ENCODE results near the gene TLCD3B. TPM values are rescaled to one million over a fixed set of nuclear protein-coding genes. Genes with fewer than 3 reads are reported as not detected.
A peak's percentile ranks its signal among the peaks of the same experiment; 100 is the strongest.

TLCD3B gene
- total RNA-seq, 2 experiments from 2014 or later: 3.7 to 4.0 TPM

DNA sequence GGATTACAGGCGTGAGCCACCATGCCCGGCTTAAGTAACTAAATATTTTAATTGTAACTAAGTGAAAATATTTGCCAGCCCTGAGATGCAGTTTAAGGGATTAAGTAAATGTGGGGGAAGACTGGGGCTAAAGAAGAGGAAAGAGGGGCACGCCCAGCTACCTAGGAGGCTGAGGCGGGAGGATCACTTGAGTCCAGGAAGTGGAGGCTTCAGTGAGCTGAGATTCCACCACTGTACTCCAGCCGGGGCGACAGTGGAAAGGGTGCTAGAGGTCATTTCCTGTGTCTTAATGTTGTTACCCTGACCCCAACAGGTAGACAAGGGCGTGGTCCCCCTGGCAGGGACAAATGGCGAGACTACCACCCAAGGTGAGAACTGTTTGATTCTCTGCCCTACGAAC lies 37.3 kb upstream of the TLCD3B start:
- Mint-ChIP-seq H3K4me1 (peaks cover 32% of the 10 kb centered on the region), H3K9me3 (ENCODE audit: low read depth) (no peaks in the 10 kb centered on the region), H3K27me3 (no peaks in the 10 kb centered on the region), H3K4me3 (peak overlapping the region; percentile 59), H3K36me3 (ENCODE audit: low read depth) (peaks cover 77% of the 10 kb centered on the region), H3K27ac (peak overlapping the region; percentile 87)
- ATAC-seq (no peak), DNase-seq (no peak)
- CTCF ChIA-PET: interaction anchor here (0.8 to 1.3 kb wide), 3 partner anchors 9 to 314 kb away, joined by 3 to 4 read pairs (median 3); partner anchors contain the start of gene TBX6
- intact Hi-C loops (cut with DNase I, micrococcal nuclease): loop anchor here (5.0 to 10.0 kb wide), 3 partner anchors 336 to 1144 kb away; partner anchors contain the start of genes RABEP2 (in 1 of the 2), ZNF689 (in 1 of the 2) and ZNF771 (in 1 of the 2)
- POLR2A ChIA-PET: interaction anchor here (0.6 kb wide), 1 partner anchor 340 kb away, joined by 5 read pairs; no protein-coding TSS in a partner anchor

DNA sequence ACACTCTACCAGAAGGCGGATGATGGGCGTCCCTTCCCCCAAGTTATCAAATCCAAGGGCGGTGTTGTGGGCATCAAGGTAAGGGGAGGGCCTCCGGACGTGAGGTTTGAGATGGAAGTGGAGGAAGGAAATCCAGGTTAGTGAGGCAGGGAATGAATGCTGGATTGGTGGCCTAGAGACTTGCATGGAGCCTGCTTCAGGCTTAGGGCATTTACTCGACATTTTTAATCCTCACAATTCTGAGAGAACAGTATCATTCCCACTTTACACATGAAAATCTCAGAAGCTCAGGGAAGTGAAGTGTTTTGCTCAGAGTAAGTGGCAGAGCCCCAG lies 36.5 kb upstream of the TLCD3B start:
- Mint-ChIP-seq H3K36me3 (ENCODE audit: low read depth) (peaks cover 75% of the 10 kb centered on the region), H3K9me3 (ENCODE audit: low read depth) (no peaks in the 10 kb centered on the region), H3K27me3 (no peaks in the 10 kb centered on the region), H3K27ac (peak overlapping the region; percentile 99), H3K4me1 (peaks cover 32% of the 10 kb centered on the region), H3K4me3 (peak overlapping the region; percentile 88)
- no peak for ATAC-seq
- ChIA-PET POLR2A (interaction anchor here (0.6 to 0.7 kb wide), 2 partner anchors 44 to 97 kb away, joined by 3 read pairs; no protein-coding TSS in a partner anchor), CTCF (interaction anchor here (1.1 kb wide), 1 partner anchor 10 kb away, joined by 3 read pairs; no protein-coding TSS in a partner anchor)
- intact Hi-C loops (cut with DNase I, micrococcal nuclease): loop anchor here (5.0 to 10.0 kb wide), 3 partner anchors 337 to 1143 kb away; partner anchors contain the start of genes RABEP2 (in 1 of the 2), ZNF689 (in 1 of the 2) and ZNF771 (in 1 of the 2)
- DNase-seq: no peak

DNA sequence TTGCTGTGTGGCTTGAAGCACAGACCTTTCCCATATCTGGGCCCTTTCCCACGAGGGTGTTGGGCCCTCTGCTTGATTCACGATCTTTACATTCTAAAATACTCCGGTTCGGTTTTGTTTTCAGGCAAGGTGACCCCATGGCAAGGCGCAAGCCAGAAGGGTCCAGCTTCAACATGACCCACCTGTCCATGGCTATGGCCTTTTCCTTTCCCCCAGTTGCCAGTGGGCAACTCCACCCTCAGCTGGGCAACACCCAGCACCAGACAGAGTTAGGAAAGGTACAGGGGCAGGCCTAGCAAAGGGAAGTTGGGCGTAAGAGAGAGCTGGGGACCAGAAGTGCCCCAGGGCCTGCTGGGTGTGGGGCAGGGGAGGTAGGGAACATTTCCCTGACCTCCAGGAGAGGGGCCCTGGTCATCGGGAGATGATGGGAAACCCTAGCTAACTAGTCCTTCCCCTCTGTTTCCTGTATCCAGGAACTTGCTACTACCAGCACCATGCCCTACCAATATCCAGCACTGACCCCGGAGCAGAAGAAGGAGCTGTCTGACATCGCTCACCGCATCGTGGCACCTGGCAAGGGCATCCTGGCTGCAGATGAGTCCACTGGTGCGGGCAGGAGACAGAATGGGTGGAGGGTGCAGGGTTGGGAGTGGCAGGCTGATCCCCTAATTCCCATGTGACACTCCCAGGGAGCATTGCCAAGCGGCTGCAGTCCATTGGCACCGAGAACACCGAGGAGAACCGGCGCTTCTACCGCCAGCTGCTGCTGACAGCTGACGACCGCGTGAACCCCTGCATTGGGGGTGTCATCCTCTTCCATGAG lies 35.9 kb upstream of the TLCD3B start:
- H3K9me3 Mint-ChIP-seq (ENCODE audit: low read depth): no peaks in the 10 kb centered on the region
- peak overlapping the region; percentile 99 for H3K27ac Mint-ChIP-seq
- H3K36me3 Mint-ChIP-seq (ENCODE audit: low read depth): peaks cover 71% of the 10 kb centered on the region
- H3K4me3 Mint-ChIP-seq: peak overlapping the region; percentile 88
- H3K27me3 Mint-ChIP-seq: no peaks in the 10 kb centered on the region
- CTCF ChIA-PET: interaction anchor here (0.5 to 1.2 kb wide), 5 partner anchors 10 to 45 kb away, joined by 3 to 5 read pairs (median 3); partner anchors contain the start of gene TBX6
- peaks cover 32% of the 10 kb centered on the region for H3K4me1 Mint-ChIP-seq
- ATAC-seq (no peak), DNase-seq (no peak)
- POLR2A ChIA-PET: interaction anchor here (0.6 to 2.1 kb wide), 4 partner anchors 23 to 116 kb away, joined by 3 to 8 read pairs (median 4); partner anchors contain the start of gene CORO1A
- intact Hi-C loops (cut with DNase I, micrococcal nuclease): loop anchor here (5.0 to 10.0 kb wide), 3 partner anchors 338 to 1142 kb away; partner anchors contain the start of genes RABEP2 (in 1 of the 2), ZNF689 (in 1 of the 2) and ZNF771 (in 1 of the 2)

DNA sequence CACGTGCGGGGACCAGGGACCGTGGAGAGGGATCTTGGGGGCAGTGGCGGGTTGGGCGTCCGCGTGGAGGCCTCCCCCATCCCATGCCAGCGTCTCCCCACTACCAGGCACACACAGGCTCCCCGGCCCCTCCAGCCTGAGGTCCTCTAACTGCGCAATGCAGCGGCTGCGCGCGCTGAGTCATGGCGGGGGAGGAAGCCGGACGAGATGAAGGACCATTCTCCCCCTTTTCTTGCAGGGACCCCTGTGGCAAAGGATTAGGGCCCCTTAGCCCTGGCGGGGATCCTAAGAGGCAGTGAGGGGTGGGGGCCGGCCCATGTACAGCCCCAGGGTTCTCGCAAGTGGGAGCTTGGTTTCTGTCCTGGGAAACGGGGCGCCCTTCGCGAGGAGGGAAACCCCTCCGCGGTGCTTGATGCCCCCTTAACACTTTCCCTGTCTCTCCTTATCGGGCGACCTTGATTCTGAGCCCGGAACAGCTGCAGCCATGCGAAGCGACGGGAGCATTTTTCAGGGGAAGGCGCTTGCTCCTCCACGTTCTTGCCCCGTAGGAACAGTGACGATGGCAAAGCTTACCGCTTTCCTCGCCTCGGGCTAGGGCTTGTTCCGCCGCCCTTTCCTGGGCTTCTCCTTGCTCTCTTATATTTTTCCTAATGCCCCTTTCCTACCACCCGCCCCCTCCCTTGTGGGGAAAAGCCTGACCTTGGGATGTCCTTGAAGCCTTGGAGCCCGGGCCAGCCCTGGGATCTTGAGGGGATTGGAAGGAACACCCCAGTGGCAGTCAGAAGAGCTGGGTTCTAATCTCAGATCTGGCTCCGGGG lies 35.1 kb upstream of the TLCD3B start:
- peaks cover 32% of the 10 kb centered on the region for H3K4me1 Mint-ChIP-seq
- H3K27ac Mint-ChIP-seq: peak overlapping the region; percentile 99
- peaks cover 63% of the 10 kb centered on the region for H3K36me3 Mint-ChIP-seq (ENCODE audit: low read depth)
- ChIA-PET POLR2A (interaction anchor here (0.6 to 2.1 kb wide), 12 partner anchors 10 to 593 kb away, joined by 3 to 8 read pairs (median 4); partner anchors contain the start of genes CORO1A, HIRIP3, PPP4C and YPEL3), CTCF (interaction anchor here (0.5 to 1.4 kb wide), 9 partner anchors 9 to 105 kb away, joined by 3 to 8 read pairs (median 4); partner anchors contain the start of gene TBX6)
- DNase-seq (peak; percentile 70), ATAC-seq (no peak)
- H3K4me3 Mint-ChIP-seq: peak overlapping the region; percentile 88
- intact Hi-C loops (cut with DNase I, micrococcal nuclease): loop anchor here (1.0 to 10.0 kb wide), 24 partner anchors 9 to 1242 kb away; partner anchors contain the start of genes PPP4C (in 2 of the 2), ZNF771 (in 2 of the 2), CDIPT (in 1 of the 2) and CORO1A (in 1 of the 2)
- H3K9me3 Mint-ChIP-seq (ENCODE audit: low read depth): no peaks in the 10 kb centered on the region
- H3K27me3 Mint-ChIP-seq: no peaks in the 10 kb centered on the region

DNA sequence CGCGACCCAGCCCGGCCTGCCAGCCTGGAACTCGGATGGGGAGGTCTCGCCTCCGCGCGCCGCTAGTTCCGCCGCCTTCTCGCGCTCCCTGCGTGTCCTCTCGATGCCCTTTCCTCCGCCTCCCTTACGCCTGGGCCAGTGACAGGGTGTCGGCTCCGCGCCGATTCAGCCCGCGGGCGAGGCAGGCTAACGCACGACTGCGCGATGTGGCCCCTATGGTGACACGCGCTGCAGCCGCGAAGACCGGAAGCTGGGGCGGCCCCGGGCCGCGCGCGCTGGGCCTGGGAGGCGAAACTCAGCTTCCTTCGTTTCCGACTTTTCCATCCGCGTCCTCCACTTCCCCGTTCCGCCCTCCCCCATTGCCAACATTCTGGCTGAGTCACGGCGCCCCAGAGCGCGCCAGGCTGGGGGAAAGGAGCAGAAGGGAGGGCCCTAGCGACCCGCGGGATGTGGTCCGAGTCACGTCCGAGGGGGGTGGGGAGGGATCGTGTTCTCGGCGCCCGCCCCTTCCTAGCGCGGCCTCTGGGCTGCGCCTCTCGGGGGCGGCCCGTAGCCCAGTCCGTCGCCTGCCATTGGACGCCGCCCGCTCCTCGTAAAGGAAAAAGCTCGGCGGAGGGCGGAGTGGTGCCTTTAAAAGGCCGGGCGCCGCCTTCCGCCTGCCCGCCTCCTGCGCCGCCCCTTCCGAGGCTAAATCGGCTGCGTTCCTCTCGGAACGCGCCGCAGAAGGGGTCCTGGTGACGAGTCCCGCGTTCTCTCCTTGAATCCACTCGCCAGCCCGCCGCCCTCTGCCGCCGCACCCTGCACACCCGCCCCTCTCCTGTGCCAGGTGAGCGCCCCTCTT lies 34.3 kb upstream of the TLCD3B start, which contains the start of gene ALDOA:
Gene ALDOA, plus strand, starts transcription at position 659 of the 841 bp plus-strand sequence. CDS start 1,138 bp downstream, outside the sequence.
- peak; percentile 87 for ATAC-seq
- Mint-ChIP-seq H3K4me1 (peaks cover 31% of the 10 kb centered on the region), H3K9me3 (ENCODE audit: low read depth) (no peaks in the 10 kb centered on the region), H3K27ac (peak within 1 kb of the TSS; percentile 99), H3K27me3 (no peaks in the 10 kb centered on the region), H3K36me3 (ENCODE audit: low read depth) (peaks cover 55% of the 10 kb centered on the region), H3K4me3 (peak within 1 kb of the TSS; percentile 88)
- ChIA-PET CTCF (interaction anchor here (0.6 to 1.4 kb wide), 7 partner anchors 10 to 104 kb away, joined by 3 to 8 read pairs (median 4); partner anchors contain the start of gene TBX6), POLR2A (interaction anchor here (0.5 to 2.1 kb wide), 17 partner anchors 10 to 594 kb away, joined by 3 to 8 read pairs (median 5); partner anchors contain the start of genes CORO1A, HIRIP3, PPP4C and YPEL3)
- intact Hi-C loops (cut with DNase I, micrococcal nuclease): loop anchor here (1.0 to 10.0 kb wide), 24 partner anchors 10 to 1241 kb away; partner anchors contain the start of genes PPP4C (in 2 of the 2), ZNF771 (in 2 of the 2), CDIPT (in 1 of the 2) and CORO1A (in 1 of the 2)
- DNase-seq: peak; percentile 99

DNA sequence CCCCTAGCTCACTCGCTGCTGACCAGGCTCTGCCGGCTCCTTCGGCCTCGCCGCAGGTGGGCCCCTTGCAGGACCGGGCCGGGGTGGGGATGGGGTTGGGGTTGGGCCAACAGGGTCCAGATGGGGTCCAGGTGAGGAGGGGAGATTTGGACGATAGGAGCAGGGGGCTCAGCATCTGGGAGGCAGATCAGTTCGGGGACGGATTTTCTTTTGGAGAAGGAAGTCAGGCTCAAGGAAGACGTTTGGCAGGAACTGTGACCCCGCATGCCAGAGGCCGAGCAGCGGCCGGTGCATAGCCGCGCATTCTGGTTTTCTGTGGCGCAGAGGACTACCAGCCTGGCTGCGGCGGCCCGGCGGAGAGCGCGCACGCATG lies 33.6 kb upstream of the TLCD3B start:
- H3K36me3 Mint-ChIP-seq (ENCODE audit: low read depth): peaks cover 50% of the 10 kb centered on the region
- DNase-seq (no peak), ATAC-seq (no peak)

DNA sequence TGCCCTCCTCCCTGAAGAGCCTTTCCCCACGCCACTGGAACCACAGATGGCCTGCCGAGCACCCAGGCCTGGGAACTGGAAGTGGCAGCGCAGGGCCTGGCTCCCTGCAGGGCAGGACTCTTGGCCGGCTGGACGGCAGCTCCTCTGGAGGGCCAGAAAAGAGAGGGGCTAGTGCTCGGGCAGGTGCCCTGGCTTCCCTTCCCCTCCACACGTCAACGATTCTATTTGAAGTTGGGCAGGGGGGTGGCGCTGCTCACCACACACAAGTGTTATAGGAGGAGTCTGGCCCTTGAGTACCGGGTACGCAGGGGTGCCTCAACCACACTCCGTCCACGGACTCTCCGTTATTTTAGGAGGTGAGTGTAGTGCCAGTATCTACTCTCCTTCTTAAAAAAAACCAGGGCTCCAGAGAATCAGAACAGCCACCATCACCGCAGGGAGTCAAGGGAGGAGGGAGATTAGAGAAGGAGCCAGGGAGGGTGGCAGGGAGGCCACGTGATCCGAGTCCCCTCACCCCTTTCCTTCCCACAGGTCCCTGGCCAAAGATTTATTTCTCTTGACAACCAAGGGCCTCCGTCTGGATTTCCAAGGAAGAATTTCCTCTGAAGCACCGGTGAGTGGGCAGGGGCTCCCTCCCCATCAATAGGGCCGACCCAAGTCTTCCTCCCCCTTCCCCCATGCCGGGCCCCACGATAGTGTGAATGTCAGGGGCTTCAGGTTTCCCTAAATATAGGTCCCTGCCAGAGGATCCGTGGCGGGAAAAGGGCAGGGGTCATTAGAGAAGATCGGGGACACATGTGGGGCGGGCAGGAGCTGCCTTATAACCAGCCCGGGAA lies 33.0 kb upstream of the TLCD3B start:
- peaks cover 44% of the 10 kb centered on the region for H3K36me3 Mint-ChIP-seq (ENCODE audit: low read depth)
- H3K27ac Mint-ChIP-seq: peak overlapping the region; percentile 99
- ATAC-seq (peak; percentile 40), DNase-seq (peak; percentile 85)
- H3K27me3 Mint-ChIP-seq: no peaks in the 10 kb centered on the region
- CTCF ChIA-PET: interaction anchor here (0.5 to 1.2 kb wide), 7 partner anchors 9 to 1218 kb away, joined by 3 to 8 read pairs (median 4); partner anchors contain the start of gene TUFM
- intact Hi-C loops (cut with DNase I, micrococcal nuclease): loop anchor here (2.0 to 10.0 kb wide), 6 partner anchors 67 to 1139 kb away; partner anchors contain the start of genes ZNF771 (in 2 of the 2), FBRS (in 1 of the 2), INO80E (in 1 of the 2) and ITGAL (in 1 of the 2)
- no peaks in the 10 kb centered on the region for H3K9me3 Mint-ChIP-seq (ENCODE audit: low read depth)
- H3K4me1 Mint-ChIP-seq: peaks cover 22% of the 10 kb centered on the region
- H3K4me3 Mint-ChIP-seq: peak overlapping the region; percentile 88
- POLR2A ChIA-PET: interaction anchor here (1.2 to 2.1 kb wide), 3 partner anchors 11 to 119 kb away, joined by 5 to 7 read pairs (median 6); partner anchors contain the start of genes CORO1A and PPP4C

More for the DNA sequence above, 33.6 kb upstream of the TLCD3B start:
- Mint-ChIP-seq H3K9me3 (ENCODE audit: low read depth) (no peaks in the 10 kb centered on the region), H3K4me1 (peaks cover 28% of the 10 kb centered on the region), H3K27ac (peak overlapping the region; percentile 99), H3K4me3 (peak overlapping the region; percentile 88), H3K27me3 (no peaks in the 10 kb centered on the region)
- intact Hi-C loops (cut with DNase I, micrococcal nuclease): loop anchor here (1.0 to 10.0 kb wide), 24 partner anchors 11 to 1240 kb away; partner anchors contain the start of genes PPP4C (in 2 of the 2), ZNF771 (in 2 of the 2), CDIPT (in 1 of the 2) and CORO1A (in 1 of the 2)
- ChIA-PET POLR2A (interaction anchor here (0.7 to 2.1 kb wide), 8 partner anchors 12 to 342 kb away, joined by 4 to 8 read pairs (median 6); partner anchors contain the start of genes CORO1A and PPP4C), CTCF (interaction anchor here (1.2 to 1.4 kb wide), 2 partner anchors 9 to 11 kb away, joined by 3 to 5 read pairs; no protein-coding TSS in a partner anchor)

DNA sequence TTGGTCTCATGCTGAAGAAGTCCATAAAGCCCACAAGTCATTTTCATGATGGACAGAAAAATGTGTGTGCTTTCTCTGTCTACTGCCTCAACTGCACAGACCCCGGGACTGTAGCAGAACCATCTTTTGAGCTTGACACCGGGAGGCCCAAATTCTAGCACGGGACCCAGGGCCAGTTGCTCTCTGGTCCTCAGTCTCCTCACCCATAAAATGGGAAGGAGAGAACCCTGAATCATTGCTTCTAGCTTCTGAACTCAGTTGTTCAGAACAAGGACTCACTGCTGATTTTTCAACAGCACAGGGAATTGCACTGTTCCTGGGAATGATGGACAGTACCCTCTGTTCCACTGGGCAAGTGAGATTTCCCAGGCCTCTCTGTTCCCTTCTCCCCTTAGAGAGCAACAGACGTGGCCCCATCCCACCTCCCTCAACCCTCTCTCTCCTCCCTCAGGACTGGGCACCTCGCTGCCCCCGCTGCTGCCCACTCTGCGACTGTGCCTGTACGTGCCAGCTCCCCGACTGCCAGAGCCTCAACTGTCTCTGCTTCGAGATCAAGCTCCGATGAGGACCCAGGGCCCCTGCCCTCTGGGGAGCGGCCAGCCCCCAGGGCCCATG lies 32.3 kb upstream of the TLCD3B start:
- Mint-ChIP-seq H3K27me3 (no peaks in the 10 kb centered on the region), H3K36me3 (ENCODE audit: low read depth) (peaks cover 37% of the 10 kb centered on the region), H3K4me1 (peaks cover 15% of the 10 kb centered on the region), H3K4me3 (peak overlapping the region; percentile 88), H3K9me3 (ENCODE audit: low read depth) (no peaks in the 10 kb centered on the region), H3K27ac (peak overlapping the region; percentile 99)
- intact Hi-C loops (cut with DNase I, micrococcal nuclease): loop anchor here (10.0 kb wide), 2 partner anchors 341 to 1139 kb away; partner anchors contain the start of genes RABEP2 (in 1 of the 2) and ZNF771 (in 1 of the 2)
- CTCF ChIA-PET: interaction anchor here (0.5 to 1.2 kb wide), 7 partner anchors 8 to 1217 kb away, joined by 3 to 8 read pairs (median 4); partner anchors contain the start of gene TUFM
- POLR2A ChIA-PET: interaction anchor here (0.7 kb wide), 1 partner anchor 363 kb away, joined by 3 read pairs; no protein-coding TSS in a partner anchor
- ATAC-seq (no peak), DNase-seq (no peak)
